HepG2 (cell line): ENCODE measurements around the gene RNF213. TPM values are rescaled to one million over a fixed set of nuclear protein-coding genes. Genes with fewer than 3 reads are reported as not detected.

ENCODE experiments used
- ARID3A ChIP-seq: IDR thresholded peaks from 2 replicates; pipeline ENCODE4 v1.6.1; 2012; ENCODE audit warnings: low read depth, low read length, improper control_type of control experiment
- CERS6 ChIP-seq: sonication (generic); formaldehyde crosslinking; IDR thresholded peaks from 2 replicates; pipeline ENCODE4 v1.5.0; 2020; ENCODE audit warnings: missing genetic modification reagents
- DNMT3B ChIP-seq: conservative IDR thresholded peaks from 2 replicates; pipeline ENCODE4 v1.6.1; 2016; ENCODE audit warnings: missing biosample characterization, control low read depth
- HES4 ChIP-seq: sonication (generic); formaldehyde crosslinking; IDR thresholded peaks from 2 replicates; pipeline ENCODE4 v1.9.0; 2021; ENCODE audit warnings: mild to moderate bottlenecking, missing genetic modification reagents, borderline replicate concordance
- MAZ ChIP-seq, 2 experiments: sonication (generic) in 1 of 2; formaldehyde crosslinking in 1 of 2; IDR thresholded peaks; 2 replicates each; pipeline versions ENCODE4 v1.5.0 to v1.6.1; 2012 to 2020; ENCODE audit warnings: low read depth in 2 of 2, mild to moderate bottlenecking in 2 of 2, borderline replicate concordance in 1 of 2, improper control_type of control experiment in 1 of 2, low read length in 1 of 2, missing genetic modification reagents in 1 of 2, moderate library complexity in 1 of 2
- MEIS1 ChIP-seq: sonication (generic); formaldehyde crosslinking; IDR thresholded peaks from 2 replicates; pipeline ENCODE4 v1.9.0; 2021; ENCODE audit warnings: mild to moderate bottlenecking, missing genetic modification reagents, moderate library complexity, borderline replicate concordance
- MXD1 ChIP-seq: sonication (generic); formaldehyde crosslinking; IDR thresholded peaks from 2 replicates; pipeline ENCODE4 v1.4.0; 2020; ENCODE audit warnings: mild to moderate bottlenecking, missing genetic modification reagents
- PBX2 ChIP-seq: IDR thresholded peaks from 2 replicates; pipeline ENCODE4 v1.6.1; 2016; ENCODE audit warnings: control low read depth
- PRDM10 ChIP-seq: sonication (generic); formaldehyde crosslinking; IDR thresholded peaks from 2 replicates; pipeline ENCODE4 v1.4.0; 2020; ENCODE audit warnings: low read depth, missing genetic modification reagents
- SATB2 ChIP-seq: sonication (generic); formaldehyde crosslinking; IDR thresholded peaks from 2 replicates; pipeline ENCODE4 v1.5.0; 2020; ENCODE audit warnings: missing genetic modification reagents
- SMAD9 ChIP-seq: sonication (generic); formaldehyde crosslinking; IDR thresholded peaks from 2 replicates; pipeline ENCODE4 v1.5.1; 2020; ENCODE audit warnings: mild to moderate bottlenecking, missing genetic modification reagents
- SYNCRIP ChIP-seq: fragments of 200-400 bp; formaldehyde crosslinking; IDR thresholded peaks from 2 replicates; pipeline ENCODE4 v1.6.1; 2018; ENCODE audit warnings: mild to moderate bottlenecking, low read depth, low read length; ENCODE audit not compliant: insufficient read depth
- ZFP82 ChIP-seq: sonication (generic); formaldehyde crosslinking; IDR thresholded peaks from 2 replicates; pipeline ENCODE4 v1.5.1; 2020; ENCODE audit warnings: mild to moderate bottlenecking, missing genetic modification reagents, borderline replicate concordance
- ZKSCAN8 ChIP-seq: IDR thresholded peaks from 2 replicates; pipeline ENCODE4 v1.6.1; 2016; ENCODE audit warnings: borderline replicate concordance, missing genetic modification reagents, missing compliant biosample characterization
- ZNF101 ChIP-seq: sonication (generic); formaldehyde crosslinking; IDR thresholded peaks from 2 replicates; pipeline ENCODE4 v1.4.0; 2020; ENCODE audit warnings: mild to moderate bottlenecking, low read depth, missing genetic modification reagents, borderline replicate concordance
- ZNF260 ChIP-seq: sonication (generic); formaldehyde crosslinking; IDR thresholded peaks from 2 replicates; pipeline ENCODE4 v1.4.0; 2020; ENCODE audit warnings: missing genetic modification reagents, low read depth, mild to moderate bottlenecking, borderline replicate concordance
- ZNF282 ChIP-seq: fragments of 450-650 bp; IDR thresholded peaks from 2 replicates; pipeline ENCODE4 v1.6.1; 2018; ENCODE audit not compliant: partially characterized antibody
- ZNF567 ChIP-seq: sonication (generic); formaldehyde crosslinking; IDR thresholded peaks from 2 replicates; pipeline ENCODE4 v1.8.1; 2023; ENCODE audit warnings: mild to moderate bottlenecking, missing genetic modification reagents, borderline replicate concordance
- polyA plus RNA-seq, 8 experiments: library from polyadenylated mRNA; depleted of rRNA in 3 of 8; stranded (reverse) in 7 of 8; unstranded in 1 of 8; fragments of >200 nt; fragmentation: Illumina TruSeq in 4 of 8; extraction: Trizol in 4 of 8; gene quantifications; 2 replicates each; pipeline versions ENCODE4 v1.2.1 to v1.2.3, GENCODE V29; 2011 to 2016; ENCODE audit warnings: low read depth in 4 of 8, missing spikeins in 1 of 8, mixed read lengths in 1 of 8; ENCODE audit not compliant: insufficient read depth in 1 of 8
- total RNA-seq, 5 experiments: library from RNA; depleted of rRNA; stranded (reverse); fragments of >200 nt; fragmentation: Illumina TruSeq; extraction: Trizol; gene quantifications; 2 replicates each; pipeline ENCODE4 v1.2.3, GENCODE V29; 2016; ENCODE audit warnings: low read depth in 1 of 5

RNF213 gene
- total and polyA plus RNA-seq, 2 of the 13 experiments (the other 11 are each of a cell fraction or from before 2014, with no cell fraction given) = 38.6 to 38.7 TPM

GRCh38 chr17:80414803-80415625 is 154.4 kb downstream of the RNF213 start, which contains the start of gene ENDOV (continued):
- peak; percentile 96 for TF ChIP-seq MXD1 (CRISPR knock-in tag)
- no peak for TF ChIP-seq ARID3A
- peak; percentile 67; the same call in 1 of the 2 replicates for TF ChIP-seq SATB2
- TF ChIP-seq PBX2 (CRISPR knock-in tag) = no peak
- peak; percentile 57; the same call in 1 of the 2 replicates for TF ChIP-seq ZNF567
- no peak; the same call in 1 of the 2 replicates for TF ChIP-seq HES4
- TF ChIP-seq SMAD9 = peak; percentile 66; the same call in 1 of the 2 replicates
- TF ChIP-seq ZNF260 = no peak
- TF ChIP-seq ZKSCAN8 (CRISPR knock-in tag) = peak; percentile 57; the same call in 1 of the 2 replicates
- no peak; the same call in 1 of the 2 replicates for TF ChIP-seq MEIS1
- peak; percentile 25; the same call in 1 of the 2 replicates for TF ChIP-seq ZFP82 (CRISPR knock-in tag)
- no peak for TF ChIP-seq DNMT3B
- no peak for TF ChIP-seq CERS6
- no peak for TF ChIP-seq ZNF282
- TF ChIP-seq PRDM10 (CRISPR knock-in tag) = peak; percentile 92
- TF ChIP-seq SYNCRIP = no peak
- TF ChIP-seq ZNF101 (CRISPR knock-in tag) = 0 out of 2 replicates have a peak, but pooled peaks have one; percentile 67
- peak; percentile 71; the same call in 1 of the 2 replicates for TF ChIP-seq MAZ (IDR thresholded peaks at IDR 0.05; ENCODE audit: borderline replicate concordance, low read depth, low read length)
- TF ChIP-seq MAZ (CRISPR knock-in tag; IDR thresholded peaks at IDR 0.05; ENCODE audit: low read depth) = peak; percentile 90
